Measurements from ENCODE around the gene WBP2. TPM values are rescaled to one million over a fixed set of nuclear protein-coding genes. Genes with fewer than 3 reads are reported as not detected.

Gene WBP2
- total and polyA plus RNA-seq, 2 of the 13 experiments (the other 11 are each of a cell fraction or from before 2014, with no cell fraction given), result 29.2 to 29.5 TPM

GRCh38 chr17:75892556-75893224 lies 37.6 kb upstream of the WBP2 start (continued):
- TF ChIP-seq ZBTB7A (CRISPR knock-in tag; IDR thresholded peaks at IDR 0.05) (peak; percentile 70), ZNF777 (CRISPR knock-in tag; IDR thresholded peaks at IDR 0.05) (peak; percentile 52), TFE3 (CRISPR knock-in tag; IDR thresholded peaks at IDR 0.05) (peak; percentile 65; the same call in 1 of the 2 replicates), ZNF746 (CRISPR knock-in tag; IDR thresholded peaks at IDR 0.05) (0 out of 2 replicates have a peak, but pooled peaks have one; percentile 1), KMT2B (CRISPR knock-in tag; IDR thresholded peaks at IDR 0.05) (0 out of 2 replicates have a peak, but pooled peaks have one; percentile 15), ZNF781 (CRISPR knock-in tag; IDR thresholded peaks at IDR 0.05; ENCODE audit: borderline replicate concordance, not compliant biosample characterization) (peak; percentile 21), ZNF552 (CRISPR knock-in tag; IDR thresholded peaks at IDR 0.05; ENCODE audit: borderline replicate concordance) (0 out of 2 replicates have a peak, but pooled peaks have one; percentile 47), HBP1 (CRISPR knock-in tag; IDR thresholded peaks at IDR 0.05; ENCODE audit: low read depth) (peak; percentile 10), SKI (IDR thresholded peaks at IDR 0.05; ENCODE audit: partially characterized antibody) (no peak), RBM39 (IDR thresholded peaks at IDR 0.05; ENCODE audit: low read depth, low read length, poor library complexity, severe bottlenecking) (peak; percentile 43), RBAK (CRISPR knock-in tag; IDR thresholded peaks at IDR 0.05) (0 out of 2 replicates have a peak, but pooled peaks have one; percentile 22), NFKBIZ (CRISPR knock-in tag; IDR thresholded peaks at IDR 0.05) (no peak), NFKB2 (CRISPR knock-in tag; IDR thresholded peaks at IDR 0.05; ENCODE audit: borderline replicate concordance) (no peak; the same call in 1 of the 2 replicates), POLR2AphosphoS5 (IDR thresholded peaks at IDR 0.05; ENCODE audit: low read depth, low read length) (peak; percentile 70; the same call in 1 of the 2 replicates), ZNF574 (CRISPR knock-in tag; IDR thresholded peaks at IDR 0.05) (peak; percentile 52; the same call in 1 of the 2 replicates), GATAD2A (CRISPR knock-in tag; IDR thresholded peaks at IDR 0.05) (peak; percentile 39; the same call in 1 of the 2 replicates), NRL (CRISPR knock-in tag; IDR thresholded peaks at IDR 0.05; ENCODE audit: borderline replicate concordance) (peak; percentile 38; the same call in 1 of the 2 replicates), ZNF260 (CRISPR knock-in tag; IDR thresholded peaks at IDR 0.05; ENCODE audit: borderline replicate concordance, low read depth) (no peak), THAP9 (CRISPR knock-in tag; IDR thresholded peaks at IDR 0.05; ENCODE audit: borderline replicate concordance) (0 out of 2 replicates have a peak, but pooled peaks have one; percentile 32)

Data from HepG2 (cell line).